ENCODE measurements around the gene CCL2.

- TF ChIP-seq POLR2AphosphoS5 (IDR thresholded peaks at IDR 0.05; ENCODE audit: borderline replicate concordance, low read depth, low read length) (no peak), EZH2 (IDR thresholded peaks at IDR 0.05) (no peak), FOXP2 (optimal IDR thresholded peaks at IDR 0.05; ENCODE audit: control extremely low read depth, extremely low read length, insufficient read depth) (no peak)
Measured at GRCh38 chr17:34305061-34305460, 50.0 kb downstream of the CCL2 start.
